ENCODE results near the gene BIVM. TPM values are rescaled to one million over a fixed set of nuclear protein-coding genes. Genes with fewer than 3 reads are reported as not detected.

BIVM gene
- total RNA-seq, 2 experiments from 2014 or later: 3.4 to 4.3 TPM

DNA sequence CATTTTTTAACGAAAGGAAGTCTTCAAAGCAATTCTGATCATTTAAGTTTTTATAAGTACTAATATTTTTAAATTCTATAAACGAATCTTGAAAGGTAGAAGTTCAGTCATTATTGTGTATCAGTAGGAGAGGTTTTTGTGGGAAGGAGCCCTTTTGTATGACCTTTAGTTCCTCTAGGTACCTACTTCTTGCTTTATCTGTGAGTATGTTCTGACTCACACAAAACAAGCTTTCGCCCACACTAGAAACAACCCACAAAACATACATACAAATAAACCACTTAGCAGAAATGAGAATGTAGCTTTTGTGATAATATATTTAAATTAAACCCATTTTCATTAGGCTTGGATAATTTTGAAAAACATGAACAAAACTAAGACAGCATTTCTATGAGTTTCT lies 74.7 kb downstream of the BIVM start:
- TF ChIP-seq, protein P1, sequence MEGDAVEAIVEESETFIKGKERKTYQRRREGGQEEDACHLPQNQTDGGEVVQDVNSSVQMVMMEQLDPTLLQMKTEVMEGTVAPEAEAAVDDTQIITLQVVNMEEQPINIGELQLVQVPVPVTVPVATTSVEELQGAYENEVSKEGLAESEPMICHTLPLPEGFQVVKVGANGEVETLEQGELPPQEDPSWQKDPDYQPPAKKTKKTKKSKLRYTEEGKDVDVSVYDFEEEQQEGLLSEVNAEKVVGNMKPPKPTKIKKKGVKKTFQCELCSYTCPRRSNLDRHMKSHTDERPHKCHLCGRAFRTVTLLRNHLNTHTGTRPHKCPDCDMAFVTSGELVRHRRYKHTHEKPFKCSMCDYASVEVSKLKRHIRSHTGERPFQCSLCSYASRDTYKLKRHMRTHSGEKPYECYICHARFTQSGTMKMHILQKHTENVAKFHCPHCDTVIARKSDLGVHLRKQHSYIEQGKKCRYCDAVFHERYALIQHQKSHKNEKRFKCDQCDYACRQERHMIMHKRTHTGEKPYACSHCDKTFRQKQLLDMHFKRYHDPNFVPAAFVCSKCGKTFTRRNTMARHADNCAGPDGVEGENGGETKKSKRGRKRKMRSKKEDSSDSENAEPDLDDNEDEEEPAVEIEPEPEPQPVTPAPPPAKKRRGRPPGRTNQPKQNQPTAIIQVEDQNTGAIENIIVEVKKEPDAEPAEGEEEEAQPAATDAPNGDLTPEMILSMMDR (IDR thresholded peaks at IDR 0.05): no peak
- Mint-ChIP-seq H3K4me3 (no peak overlapping the region), H3K9me3 (no peaks in the 10 kb centered on the region), H3K36me3 (ENCODE audit: low read depth) (peaks cover 93% of the 10 kb centered on the region), H3K27me3 (no peaks in the 10 kb centered on the region), H3K27ac (no peak overlapping the region), H3K4me1 (ENCODE audit: low read depth) (peaks cover 15% of the 10 kb centered on the region)
- Histone ChIP-seq H3K27ac (ENCODE audit: low read depth in 1 of 2, low read length in 2 of 2) (no peak overlapping the region), H3K4me3 (ENCODE audit: low read length) (no peak overlapping the region), H3K27me3 (ENCODE audit: control insufficient read depth in 1 of 2, insufficient read depth in 2 of 2, low read length in 2 of 2) (no peaks in the 10 kb centered on the region), H3K36me3 (ENCODE audit: insufficient read depth, low read length) (peaks cover 75% of the 10 kb centered on the region), H3K4me1 (ENCODE audit: insufficient read depth, low read length) (peaks cover 12% of the 10 kb centered on the region), H3K9me3 (ENCODE audit: control insufficient read depth in 1 of 2, insufficient read depth in 1 of 2, low read length in 2 of 2) (no peaks in the 10 kb centered on the region)
- CTCF ChIA-PET: no interaction called here
- POLR2A ChIA-PET: interaction anchor here (1.1 kb wide), 1 partner anchor 28 kb away, joined by 3 read pairs; the partner anchor contains the start of gene ERCC5
- intact Hi-C loops (cut with DNase I, micrococcal nuclease): no loop called here
- ATAC-seq (ENCODE audit: poor library complexity): no peak
- no peak for DNase-seq

DNA sequence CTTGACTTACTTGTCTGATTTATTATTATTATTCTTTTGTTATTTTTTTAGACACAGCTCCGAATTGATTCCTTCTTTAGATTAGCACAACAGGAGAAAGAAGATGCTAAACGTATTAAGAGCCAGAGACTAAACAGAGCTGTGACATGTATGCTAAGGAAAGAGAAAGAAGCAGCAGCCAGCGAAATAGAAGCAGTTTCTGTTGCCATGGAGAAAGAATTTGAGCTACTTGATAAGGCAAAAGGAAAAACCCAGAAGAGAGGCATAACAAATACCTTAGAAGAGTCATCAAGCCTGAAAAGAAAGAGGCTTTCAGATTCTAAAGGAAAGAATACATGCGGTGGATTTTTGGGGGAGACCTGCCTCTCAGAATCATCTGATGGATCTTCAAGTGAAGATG lies 76.3 kb downstream of the BIVM start:
- intact Hi-C loops (cut with DNase I, micrococcal nuclease): no loop called here
- H3K4me3 Mint-ChIP-seq: no peak overlapping the region
- DNase-seq (no peak), ATAC-seq (ENCODE audit: poor library complexity) (no peak)
- Histone ChIP-seq H3K4me3 (ENCODE audit: low read length) (no peak overlapping the region), H3K9me3 (ENCODE audit: control insufficient read depth in 1 of 2, insufficient read depth in 1 of 2, low read length in 2 of 2) (no peaks in the 10 kb centered on the region), H3K27ac (ENCODE audit: low read depth in 1 of 2, low read length in 2 of 2) (no peak overlapping the region), H3K27me3 (ENCODE audit: control insufficient read depth in 1 of 2, insufficient read depth in 2 of 2, low read length in 2 of 2) (no peaks in the 10 kb centered on the region), H3K4me1 (ENCODE audit: insufficient read depth, low read length) (peaks cover 9% of the 10 kb centered on the region), H3K36me3 (ENCODE audit: insufficient read depth, low read length) (peaks cover 62% of the 10 kb centered on the region)
- POLR2A ChIA-PET: no interaction called here
- CTCF ChIA-PET: interaction anchor here (1.0 kb wide), 1 partner anchor 295 kb away, joined by 3 read pairs; no protein-coding TSS in a partner anchor
- H3K4me1 Mint-ChIP-seq (ENCODE audit: low read depth): peaks cover 8% of the 10 kb centered on the region
- no peak overlapping the region for H3K27ac Mint-ChIP-seq
- TF ChIP-seq, protein P1 (IDR thresholded peaks at IDR 0.05): no peak
- H3K27me3 Mint-ChIP-seq: no peaks in the 10 kb centered on the region
- H3K9me3 Mint-ChIP-seq: no peaks in the 10 kb centered on the region
- H3K36me3 Mint-ChIP-seq (ENCODE audit: low read depth): peaks cover 82% of the 10 kb centered on the region

DNA sequence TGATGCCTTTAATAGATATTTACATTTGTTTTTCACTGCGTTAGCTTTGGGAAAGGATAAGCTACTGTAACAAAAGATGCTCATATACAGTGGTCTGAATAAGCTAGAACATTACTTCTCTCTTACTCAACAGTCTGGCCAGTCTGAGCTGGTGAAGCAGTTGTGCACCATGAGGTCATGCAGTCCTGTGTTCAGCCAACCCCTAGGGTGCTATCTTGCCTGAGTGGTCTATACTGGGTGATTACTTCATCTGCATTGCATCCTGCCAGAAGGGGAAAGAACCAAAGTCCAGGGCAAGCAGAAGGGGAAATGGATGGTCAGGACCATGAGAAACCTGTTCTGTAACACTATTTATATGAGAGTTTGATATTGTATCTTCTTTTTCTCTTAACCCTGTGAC lies 78.4 kb downstream of the BIVM start:
- intact Hi-C loops (cut with DNase I, micrococcal nuclease): no loop called here
- H3K9me3 Mint-ChIP-seq: no peaks in the 10 kb centered on the region
- H3K36me3 ChIP-seq (ENCODE audit: insufficient read depth, low read length): peaks cover 49% of the 10 kb centered on the region
- POLR2A ChIA-PET: no interaction called here
- H3K4me3 ChIP-seq (ENCODE audit: low read length): no peak overlapping the region
- H3K36me3 Mint-ChIP-seq (ENCODE audit: low read depth): peaks cover 65% of the 10 kb centered on the region
- H3K9me3 ChIP-seq (ENCODE audit: control insufficient read depth in 1 of 2, insufficient read depth in 1 of 2, low read length in 2 of 2): no peaks in the 10 kb centered on the region
- ATAC-seq (ENCODE audit: poor library complexity): no peak
- no peaks in the 10 kb centered on the region for H3K4me1 ChIP-seq (ENCODE audit: insufficient read depth, low read length)
- no peaks in the 10 kb centered on the region for H3K27me3 Mint-ChIP-seq
- H3K27me3 ChIP-seq (ENCODE audit: control insufficient read depth in 1 of 2, insufficient read depth in 2 of 2, low read length in 2 of 2): no peaks in the 10 kb centered on the region
- no peak overlapping the region for H3K4me3 Mint-ChIP-seq
- no peak for DNase-seq
- TF ChIP-seq, protein P1 (IDR thresholded peaks at IDR 0.05): no peak
- H3K27ac Mint-ChIP-seq: peak overlapping the region; percentile 1
- H3K4me1 Mint-ChIP-seq (ENCODE audit: low read depth): no peaks in the 10 kb centered on the region
- H3K27ac ChIP-seq (ENCODE audit: low read depth in 1 of 2, low read length in 2 of 2): no peak overlapping the region
- CTCF ChIA-PET: no interaction called here
